HG02798 (cell line): ENCODE results near the gene IBA57.

Experiments used
- ATAC-seq: cut with Tn5 transposase; IDR thresholded peaks from one replicate; pipeline ENCODE4 v1.9.1; 2021; ENCODE audit warnings: mild to moderate bottlenecking; ENCODE audit not compliant: unreplicated experiment, poor library complexity

Gene IBA57

DNA sequence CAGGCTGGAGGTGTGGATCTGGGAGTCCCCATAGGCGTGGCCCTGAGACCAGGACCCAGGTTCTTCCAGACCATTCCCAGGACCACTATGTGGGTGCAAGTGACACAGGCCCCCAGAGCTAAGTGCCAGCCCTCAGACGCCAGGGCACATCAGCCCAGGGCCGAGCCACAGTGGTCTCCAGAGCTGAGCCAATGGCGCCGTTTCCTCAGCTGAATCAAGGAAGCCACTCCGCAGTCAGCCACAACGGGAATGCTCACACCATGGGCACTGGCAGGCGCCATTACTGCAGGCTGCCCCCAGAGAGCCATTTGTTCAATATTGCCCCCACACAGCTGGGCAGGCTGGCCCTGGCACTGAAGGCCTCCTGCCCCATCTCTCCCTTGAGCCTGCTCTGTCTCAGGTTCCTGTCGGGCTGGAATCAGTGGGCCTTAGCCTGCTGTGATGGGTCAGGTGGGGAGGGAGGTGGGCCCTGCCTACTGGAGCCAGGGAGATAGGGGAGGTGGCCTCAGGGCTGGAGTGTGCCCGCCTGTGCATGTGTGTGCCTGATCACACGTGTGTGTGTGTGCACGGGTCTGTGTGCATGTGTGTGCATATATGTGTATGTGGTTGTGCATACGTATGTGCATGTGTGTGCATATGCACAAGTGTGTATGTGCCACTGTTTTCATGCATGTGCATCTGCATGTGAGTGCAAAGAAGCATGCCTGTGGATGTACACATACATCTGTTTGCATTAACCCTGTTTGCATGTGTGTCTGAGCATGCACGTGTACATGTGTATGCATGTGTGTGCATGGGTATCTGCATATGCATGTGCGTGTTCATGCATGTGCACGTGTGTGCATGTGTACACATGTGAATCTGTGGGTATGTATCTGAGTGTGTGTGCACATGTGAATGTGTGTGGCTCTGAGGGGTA lies 9.7 kb upstream of the IBA57 start:
- ATAC-seq, result no peak

DNA sequence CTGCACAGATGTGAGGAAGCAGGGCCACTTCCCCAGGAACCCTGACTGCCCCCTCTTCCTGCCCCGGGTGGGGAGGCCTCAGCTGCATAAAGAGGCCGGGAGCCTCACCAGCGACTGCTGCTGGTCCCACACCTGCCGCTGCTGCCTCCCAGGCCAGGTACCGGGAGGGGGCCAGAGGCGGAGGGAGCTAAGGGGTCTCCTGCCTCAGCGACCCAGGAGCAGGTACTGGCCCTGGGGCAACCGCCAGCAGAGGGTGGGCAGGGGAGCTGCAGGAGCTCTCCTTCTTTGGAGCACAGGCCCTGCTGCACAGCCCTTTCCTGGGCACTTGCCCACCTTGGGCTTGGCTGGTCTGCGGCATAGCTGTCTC lies 9.1 kb upstream of the IBA57 start:
- ATAC-seq, result no peak

DNA sequence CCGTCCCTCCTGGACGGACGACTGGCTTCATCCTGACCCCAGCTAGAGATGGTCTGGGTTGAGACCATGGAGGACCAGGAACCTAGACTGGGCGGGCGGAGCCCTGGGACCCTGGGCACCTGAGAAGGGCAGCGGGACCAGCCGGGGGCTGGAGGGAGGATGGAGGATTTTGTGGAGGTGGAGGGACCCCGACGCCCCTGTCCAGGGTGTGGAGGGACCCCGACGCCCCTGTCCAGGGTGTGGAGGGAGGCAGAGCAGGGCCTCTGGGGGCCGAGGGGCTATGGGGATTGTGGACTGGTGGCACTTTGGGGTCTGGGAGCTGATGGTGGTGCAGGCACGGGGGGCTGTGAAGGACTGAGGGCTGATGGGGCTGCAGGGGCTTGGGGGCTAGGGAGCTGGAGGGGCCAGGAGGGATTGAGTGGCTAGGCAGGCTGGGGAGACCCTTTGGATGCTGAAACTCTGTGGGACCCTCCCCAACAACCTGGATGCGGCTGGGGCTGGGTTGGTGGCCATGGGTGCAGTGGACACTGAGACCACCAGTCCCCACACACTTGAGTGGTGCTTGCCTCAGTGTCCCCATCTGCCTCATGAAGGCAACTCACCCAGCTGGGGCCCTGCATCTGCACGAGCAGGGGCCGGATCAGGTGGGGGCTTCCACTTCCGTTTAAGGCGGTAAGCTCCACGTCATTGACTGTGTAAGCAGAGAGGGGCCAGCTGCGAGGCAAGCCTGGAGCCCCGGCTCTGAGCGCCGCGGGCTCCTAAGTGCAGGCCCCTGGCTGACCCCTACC lies 8.5 kb upstream of the IBA57 start:
- no peak for ATAC-seq

DNA sequence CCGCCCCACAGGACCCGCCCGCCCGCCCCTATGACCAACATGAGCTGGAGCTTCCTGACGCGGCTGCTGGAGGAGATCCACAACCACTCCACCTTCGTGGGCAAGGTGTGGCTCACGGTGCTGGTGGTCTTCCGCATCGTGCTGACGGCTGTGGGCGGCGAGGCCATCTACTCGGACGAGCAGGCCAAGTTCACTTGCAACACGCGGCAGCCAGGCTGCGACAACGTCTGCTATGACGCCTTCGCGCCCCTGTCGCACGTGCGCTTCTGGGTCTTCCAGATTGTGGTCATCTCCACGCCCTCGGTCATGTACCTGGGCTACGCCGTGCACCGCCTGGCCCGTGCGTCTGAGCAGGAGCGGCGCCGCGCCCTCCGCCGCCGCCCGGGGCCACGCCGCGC lies 7.9 kb upstream of the IBA57 start:
- ATAC-seq, result no peak

DNA sequence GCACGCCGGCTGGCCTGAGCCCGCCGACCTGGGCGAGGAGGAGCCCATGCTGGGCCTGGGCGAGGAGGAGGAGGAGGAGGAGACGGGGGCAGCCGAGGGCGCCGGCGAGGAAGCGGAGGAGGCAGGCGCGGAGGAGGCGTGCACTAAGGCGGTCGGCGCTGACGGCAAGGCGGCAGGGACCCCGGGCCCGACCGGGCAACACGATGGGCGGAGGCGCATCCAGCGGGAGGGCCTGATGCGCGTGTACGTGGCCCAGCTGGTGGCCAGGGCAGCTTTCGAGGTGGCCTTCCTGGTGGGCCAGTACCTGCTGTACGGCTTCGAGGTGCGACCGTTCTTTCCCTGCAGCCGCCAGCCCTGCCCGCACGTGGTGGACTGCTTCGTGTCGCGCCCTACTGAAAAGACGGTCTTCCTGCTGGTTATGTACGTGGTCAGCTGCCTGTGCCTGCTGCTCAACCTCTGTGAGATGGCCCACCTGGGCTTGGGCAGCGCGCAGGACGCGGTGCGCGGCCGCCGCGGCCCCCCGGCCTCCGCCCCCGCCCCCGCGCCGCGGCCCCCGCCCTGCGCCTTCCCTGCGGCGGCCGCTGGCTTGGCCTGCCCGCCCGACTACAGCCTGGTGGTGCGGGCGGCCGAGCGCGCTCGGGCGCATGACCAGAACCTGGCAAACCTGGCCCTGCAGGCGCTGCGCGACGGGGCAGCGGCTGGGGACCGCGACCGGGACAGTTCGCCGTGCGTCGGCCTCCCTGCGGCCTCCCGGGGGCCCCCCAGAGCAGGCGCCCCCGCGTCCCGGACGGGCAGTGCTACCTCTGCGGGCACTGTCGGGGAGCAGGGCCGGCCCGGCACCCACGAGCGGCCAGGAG lies 7.2 kb upstream of the IBA57 start:
- no peak for ATAC-seq

DNA sequence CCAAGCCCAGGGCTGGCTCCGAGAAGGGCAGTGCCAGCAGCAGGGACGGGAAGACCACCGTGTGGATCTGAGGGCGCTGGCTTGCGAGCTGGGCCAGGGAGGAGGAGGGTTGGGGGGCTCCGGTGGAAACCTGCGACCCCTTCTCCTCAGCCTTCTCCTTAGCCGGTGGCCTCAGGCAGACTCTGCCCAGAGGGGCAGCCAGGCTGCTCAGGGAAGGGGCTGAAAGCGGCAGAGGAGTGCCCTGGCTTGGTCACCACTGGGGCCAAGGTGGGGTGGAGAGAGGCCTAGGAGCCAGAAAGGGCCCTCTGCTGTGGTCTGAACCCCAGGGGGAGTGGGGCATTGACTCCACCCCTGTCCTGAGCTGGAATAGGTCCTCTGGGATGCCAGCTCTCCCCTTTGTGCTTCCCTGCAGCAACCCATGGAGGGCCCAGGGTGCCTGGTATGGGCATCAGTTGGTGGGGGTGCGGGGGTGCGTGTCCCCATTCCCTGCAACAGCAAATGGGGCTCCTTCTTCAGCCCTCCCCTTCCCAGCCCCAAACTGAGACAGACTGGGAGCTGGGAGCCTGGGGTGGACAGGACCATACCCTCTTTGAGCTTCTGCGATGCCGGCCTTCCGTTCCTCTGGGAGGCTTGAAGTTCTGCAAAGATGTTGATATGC lies 6.5 kb upstream of the IBA57 start:
- no peak for ATAC-seq

DNA sequence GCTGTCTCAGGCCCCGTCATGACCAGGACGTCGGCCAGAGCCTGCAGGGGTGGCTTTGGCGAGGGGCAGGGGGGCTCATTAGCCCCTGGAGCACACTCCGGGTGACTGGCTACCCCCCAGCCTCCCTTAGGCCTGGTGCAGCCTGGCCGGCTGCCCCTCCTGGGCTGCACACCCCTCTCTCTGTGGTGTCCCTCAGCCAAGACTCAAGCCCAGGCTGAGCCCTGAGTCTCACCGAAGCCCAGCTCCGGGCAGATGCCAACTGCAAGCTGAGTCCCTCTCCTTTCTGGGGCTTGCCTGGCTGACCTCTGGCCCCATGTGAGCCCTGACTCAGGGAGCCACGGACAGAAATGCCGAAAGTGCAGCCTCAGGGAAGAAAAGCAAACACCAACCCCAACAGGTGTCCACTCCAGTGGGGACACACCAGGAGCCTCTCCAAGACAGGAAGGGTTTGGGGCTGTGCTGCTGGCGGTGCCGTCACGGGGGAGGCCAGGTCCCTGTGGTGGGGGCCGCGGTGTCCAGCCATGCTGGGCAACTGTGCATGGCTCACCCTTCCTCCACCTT lies 5.3 kb upstream of the IBA57 start:
- no peak for ATAC-seq

DNA sequence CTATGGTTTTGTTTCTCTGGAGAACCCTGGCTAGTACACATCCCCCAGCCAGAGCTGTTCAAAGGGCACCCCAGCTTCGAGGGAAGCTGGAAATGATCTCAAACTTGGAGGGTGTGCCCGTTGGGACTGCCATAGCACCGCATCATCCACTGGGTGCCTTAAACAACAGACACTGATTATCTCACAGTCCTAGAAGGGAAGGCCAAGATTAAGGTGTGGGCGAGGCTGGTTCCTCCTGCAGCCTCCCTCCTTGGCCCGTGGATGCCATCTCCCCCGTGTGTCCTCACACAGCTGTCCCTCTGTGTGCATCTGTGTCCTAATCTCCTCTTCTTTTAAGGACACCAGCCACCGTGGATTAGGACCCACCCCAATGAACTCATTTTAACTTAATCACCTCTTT lies 4.2 kb upstream of the IBA57 start:
- ATAC-seq, result no peak

DNA sequence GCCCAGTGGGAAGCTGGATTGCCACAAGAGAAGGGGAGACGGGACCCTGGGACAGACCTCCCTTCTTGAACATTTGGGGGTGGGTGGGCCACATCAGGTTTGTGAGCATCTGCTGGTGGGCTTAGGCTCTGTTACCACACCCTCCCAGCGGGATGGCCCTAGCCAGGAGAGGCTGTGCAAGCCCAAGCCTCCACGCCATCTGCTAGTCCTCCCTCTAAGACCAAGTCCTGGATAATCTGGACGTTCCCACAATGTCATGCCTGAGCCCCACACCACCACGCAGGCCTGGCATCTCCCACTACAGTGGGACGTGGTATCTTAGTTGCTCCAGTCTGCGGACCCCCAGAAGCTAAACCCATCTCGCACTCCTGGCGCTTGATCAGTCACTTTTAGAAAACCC lies 3.7 kb upstream of the IBA57 start:
- ATAC-seq, result no peak

DNA sequence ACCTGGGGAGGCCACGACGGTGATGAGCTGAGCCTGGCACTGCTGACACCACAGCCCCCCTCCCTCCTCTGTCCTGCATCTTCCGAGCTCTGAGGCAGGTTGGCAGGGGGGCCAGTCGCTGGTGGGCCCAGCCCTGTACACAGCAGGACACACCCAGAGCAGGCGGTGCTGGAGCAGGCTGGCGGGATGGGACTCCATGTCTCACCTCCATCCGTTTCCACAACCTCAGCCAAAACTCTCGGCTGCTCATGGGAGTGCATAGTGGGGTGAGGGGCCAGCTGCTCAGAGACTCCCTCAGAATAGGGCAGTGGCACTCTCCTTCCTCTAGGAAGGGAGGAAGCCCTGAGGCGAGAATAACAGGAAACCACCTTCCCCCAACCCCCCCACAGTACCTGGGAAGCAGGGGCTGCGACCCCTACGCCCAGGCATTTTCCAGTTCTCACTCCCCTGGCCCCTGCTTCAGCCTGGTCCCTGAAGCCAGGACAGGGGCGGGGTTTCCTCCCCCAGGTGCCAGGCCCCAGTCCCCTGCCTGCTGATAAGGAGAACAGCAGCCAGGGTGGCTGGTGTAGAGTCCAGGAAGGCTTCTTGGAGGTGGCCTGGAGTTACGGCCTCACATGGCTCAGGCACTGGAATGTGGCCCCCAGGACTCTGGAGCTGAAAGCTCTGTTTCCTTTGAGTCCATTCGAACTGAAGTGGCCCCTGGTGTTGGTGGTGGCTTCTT lies 3.2 kb upstream of the IBA57 start:
- no peak for ATAC-seq

DNA sequence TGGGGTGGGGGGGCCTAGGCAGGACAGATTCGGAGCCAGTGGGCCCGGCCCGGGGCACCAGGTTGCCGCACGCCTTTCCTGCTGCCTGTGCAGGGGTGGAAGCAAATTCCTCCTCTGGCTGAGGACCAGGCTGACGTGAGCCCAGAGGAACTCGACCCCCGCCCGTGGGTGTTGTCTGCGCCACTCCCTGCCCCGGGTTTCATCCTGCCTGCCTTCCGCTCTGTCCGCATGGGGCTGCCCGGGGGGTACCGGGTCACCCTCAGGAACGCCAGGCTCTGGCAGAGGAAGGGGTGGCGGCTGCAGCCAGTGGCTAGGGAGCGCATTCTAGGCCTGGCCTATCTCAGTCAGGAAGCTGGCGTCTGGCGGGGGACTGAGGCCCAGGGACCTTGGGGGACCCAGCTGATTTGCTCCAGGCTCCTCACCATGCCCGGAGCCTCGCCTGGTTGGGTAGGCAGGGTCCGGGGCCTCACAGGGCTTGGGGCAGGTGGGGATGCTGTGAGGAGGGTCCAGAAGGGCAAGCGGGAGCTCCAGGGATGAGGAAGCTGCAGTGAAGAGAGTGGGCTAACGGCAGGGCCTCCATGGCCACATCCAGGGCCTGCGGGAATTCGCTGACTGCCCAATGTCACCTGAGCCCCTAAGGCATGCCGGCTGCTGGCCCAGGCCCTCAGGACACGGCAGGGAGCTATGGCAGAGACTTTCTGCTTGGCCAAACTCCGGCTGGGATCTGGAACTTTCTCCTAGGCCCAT lies 2.4 kb upstream of the IBA57 start:
- no peak for ATAC-seq

DNA sequence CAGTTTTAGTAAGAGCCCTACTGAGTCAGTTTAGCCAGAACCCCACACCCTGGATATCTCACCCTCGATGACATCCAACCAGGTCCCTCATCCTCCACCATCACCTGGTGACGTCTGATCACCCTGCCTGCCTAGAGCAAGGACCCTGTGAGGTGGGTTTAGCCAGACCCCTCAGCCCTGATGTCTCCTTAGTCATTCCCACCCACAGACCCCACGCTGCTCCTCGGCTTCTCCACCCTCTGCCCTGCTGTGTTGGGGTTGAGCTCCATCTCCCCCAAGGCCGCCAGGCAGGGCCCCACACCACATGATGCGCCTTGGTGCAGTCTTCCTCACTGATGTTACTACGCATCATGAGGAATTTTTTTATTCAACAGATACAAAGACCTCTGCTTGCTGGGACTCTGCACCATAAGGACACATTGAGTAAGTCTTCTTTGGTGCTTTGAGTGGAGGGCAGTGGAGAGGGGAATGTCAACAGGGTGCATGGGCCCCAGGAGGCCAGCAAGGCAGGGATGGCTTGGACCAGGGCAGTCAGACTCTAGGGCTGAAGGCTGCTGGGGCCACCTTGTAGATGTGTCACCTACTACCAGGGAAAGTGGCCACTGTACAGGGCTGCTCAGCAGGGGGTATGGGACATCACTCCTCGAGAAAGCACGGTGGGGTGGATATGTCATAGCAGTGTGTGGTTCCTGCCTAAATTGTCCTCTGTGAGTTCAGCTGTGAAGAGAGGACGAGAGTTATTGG lies 1.7 kb upstream of the IBA57 start:
- no peak for ATAC-seq

DNA sequence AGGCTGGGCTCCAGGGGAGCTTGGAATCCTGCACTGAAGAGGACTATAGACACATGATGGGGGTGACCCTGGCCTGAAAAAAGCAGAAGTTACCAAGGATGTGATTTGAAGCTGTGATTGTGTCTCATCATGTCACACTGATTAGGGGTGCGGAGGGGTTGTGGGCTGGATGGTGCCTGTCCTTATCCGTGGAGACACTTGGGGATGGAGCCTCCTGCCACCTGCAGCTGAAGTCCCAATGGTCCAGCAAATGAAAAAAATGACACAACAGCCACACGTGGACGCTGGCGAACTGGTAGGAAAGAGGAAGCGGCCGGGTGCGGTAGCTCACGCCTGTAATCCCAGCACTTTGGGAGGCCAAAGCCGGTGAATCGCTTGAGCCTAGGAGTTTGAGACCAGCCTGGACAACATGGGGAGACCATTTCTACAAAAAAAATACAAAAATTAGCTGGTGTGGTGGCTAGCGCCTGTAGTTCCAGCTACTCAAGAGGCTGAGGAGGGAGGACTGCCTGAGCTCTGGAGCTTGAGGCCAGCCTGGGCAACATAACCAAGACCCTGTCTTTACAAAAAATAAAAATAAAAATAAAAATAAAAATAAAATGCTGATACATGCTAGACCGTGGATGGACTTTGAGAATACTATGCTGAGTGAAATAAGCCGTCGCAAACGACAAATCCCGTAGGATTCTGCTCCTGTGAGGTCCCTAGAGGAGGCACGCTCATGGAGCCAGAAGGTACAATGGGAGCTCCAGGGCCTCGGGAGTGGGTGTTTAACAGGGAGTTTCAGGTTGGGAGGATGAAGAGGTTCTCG lies 838 bp upstream of the IBA57 start:
- ATAC-seq, result no peak

DNA sequence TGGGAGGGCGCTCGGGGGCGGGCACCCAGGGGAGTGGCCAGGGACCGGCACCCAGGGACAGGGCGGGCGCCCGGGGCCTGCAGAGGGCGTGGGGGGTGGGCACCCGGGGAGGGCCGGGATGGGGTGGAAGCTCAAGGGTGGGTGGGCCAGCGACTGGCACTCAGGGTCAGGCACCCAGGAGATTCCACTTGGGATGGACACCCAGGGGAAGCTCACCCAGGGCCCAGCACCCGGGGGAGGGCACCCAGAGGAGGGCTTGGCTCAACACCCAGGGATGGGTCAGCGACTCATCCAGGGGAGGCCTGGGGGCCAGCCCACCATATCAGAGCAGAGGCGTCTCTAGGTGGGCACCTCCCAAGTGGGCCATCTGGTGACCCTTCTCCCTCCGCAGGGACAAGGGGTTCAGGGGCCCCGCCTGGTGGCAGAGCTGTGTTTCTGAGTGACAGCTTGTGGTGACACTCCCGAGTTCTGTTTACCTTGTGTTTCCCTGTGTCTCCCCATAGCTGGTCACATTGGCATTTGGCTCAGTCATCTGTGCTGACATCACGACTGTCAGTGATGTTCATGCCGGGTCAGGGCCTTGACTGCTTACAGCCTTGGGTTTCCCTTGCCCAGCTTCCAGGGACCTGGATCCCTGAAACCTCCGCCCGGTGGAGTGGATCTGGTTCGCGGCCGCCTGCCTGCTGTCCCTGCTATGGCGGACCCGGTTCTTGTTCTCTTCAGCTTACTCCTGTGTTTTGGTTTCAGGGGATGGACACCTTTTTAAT lies 749 bp downstream of the IBA57 start:
- peak; percentile 8 for ATAC-seq

DNA sequence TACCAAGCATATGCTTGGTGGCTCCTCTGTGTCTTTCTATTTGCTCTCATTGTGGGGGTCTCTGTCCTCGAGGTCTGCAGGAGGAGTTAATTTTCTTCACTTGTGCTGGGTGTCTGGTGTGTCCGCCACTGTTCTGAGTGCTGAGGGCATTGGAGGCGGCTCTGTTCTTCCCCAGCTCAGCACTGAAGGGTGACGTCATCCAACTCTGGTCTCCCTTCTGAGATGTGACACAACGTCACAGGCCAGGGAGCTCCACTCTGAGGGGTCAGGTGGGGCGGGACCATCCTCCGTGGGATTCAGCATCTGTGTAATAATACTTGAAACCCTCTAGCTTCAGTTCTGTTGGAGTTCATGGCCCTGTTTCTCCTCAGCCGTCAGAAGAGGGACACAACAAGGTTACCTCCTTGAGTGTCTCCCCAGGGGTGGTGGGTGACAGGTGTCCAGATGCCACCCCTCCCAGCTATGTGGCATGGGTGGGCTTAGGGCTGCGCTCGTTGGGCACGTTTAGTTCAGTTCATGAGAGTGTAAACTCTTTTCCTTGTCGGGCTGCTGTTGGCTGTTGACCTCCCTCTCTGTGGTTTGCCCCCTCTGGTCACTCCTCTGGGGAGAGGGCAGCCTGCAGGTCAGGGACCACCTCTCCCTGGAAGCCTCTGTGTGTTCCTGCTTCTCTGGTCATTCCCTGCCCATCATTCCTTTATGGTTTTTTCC lies 3.1 kb downstream of the IBA57 start:
- no peak for ATAC-seq

DNA sequence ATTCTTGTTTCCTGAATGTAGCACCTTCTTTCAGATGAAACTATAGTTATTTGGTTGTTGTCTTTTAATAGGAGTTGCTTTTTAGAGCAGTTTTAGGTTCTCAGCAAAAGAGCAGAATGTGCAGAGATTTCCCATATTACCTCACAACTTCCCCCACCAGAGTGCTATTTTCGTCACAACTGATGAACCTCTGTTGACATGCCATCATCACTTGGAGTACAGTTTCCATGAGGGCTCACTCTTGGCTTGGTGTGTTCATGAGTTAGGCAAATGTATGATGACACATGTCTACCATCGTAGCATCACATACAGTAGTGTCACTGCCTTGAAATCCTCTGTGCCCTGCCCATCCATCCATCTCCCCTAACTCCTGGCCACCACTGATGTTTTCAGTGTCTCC lies 3.7 kb downstream of the IBA57 start:
- ATAC-seq, result no peak
